ENCODE measurements around the gene PPM1F.

DNA sequence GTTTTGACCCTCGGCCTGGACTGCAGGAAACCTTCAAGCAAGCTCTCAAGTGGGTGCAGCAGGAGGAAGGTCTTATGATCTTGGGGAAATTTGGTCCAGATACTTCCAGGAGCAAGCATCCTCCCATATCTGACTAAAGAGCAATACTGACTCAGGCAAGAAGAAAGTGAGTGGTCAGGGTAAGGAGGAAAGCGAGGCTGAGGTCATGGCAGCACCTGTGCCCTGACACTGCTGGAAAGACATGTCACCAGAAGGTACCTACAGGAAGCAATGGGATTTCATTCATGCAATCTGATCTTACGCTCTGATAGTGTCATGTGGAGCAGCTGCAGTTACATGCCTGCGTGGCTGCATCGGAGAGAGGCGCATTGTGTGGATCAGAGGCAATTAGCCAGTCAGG is 36.4 kb upstream of the PPM1F start:
- TF ChIP-seq, protein P1, sequence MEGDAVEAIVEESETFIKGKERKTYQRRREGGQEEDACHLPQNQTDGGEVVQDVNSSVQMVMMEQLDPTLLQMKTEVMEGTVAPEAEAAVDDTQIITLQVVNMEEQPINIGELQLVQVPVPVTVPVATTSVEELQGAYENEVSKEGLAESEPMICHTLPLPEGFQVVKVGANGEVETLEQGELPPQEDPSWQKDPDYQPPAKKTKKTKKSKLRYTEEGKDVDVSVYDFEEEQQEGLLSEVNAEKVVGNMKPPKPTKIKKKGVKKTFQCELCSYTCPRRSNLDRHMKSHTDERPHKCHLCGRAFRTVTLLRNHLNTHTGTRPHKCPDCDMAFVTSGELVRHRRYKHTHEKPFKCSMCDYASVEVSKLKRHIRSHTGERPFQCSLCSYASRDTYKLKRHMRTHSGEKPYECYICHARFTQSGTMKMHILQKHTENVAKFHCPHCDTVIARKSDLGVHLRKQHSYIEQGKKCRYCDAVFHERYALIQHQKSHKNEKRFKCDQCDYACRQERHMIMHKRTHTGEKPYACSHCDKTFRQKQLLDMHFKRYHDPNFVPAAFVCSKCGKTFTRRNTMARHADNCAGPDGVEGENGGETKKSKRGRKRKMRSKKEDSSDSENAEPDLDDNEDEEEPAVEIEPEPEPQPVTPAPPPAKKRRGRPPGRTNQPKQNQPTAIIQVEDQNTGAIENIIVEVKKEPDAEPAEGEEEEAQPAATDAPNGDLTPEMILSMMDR (IDR thresholded peaks at IDR 0.05; ENCODE audit: low read depth, low read length, missing input control) = no peak
- TF ChIP-seq EGR1 (IDR thresholded peaks at IDR 0.05; ENCODE audit: low read depth in 2 of 2) (no peak), JUND (IDR thresholded peaks at IDR 0.05) (no peak), SP1 (IDR thresholded peaks at IDR 0.05) (no peak), GABPA (IDR thresholded peaks at IDR 0.05 in 1 of 2, conservative IDR thresholded peaks at IDR 0.05 in 1 of 2) (no peak)
- TF ChIP-seq, protein P2, sequence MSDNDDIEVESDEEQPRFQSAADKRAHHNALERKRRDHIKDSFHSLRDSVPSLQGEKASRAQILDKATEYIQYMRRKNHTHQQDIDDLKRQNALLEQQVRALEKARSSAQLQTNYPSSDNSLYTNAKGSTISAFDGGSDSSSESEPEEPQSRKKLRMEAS (IDR thresholded peaks at IDR 0.05) = no peak
- TF ChIP-seq, protein P3, sequence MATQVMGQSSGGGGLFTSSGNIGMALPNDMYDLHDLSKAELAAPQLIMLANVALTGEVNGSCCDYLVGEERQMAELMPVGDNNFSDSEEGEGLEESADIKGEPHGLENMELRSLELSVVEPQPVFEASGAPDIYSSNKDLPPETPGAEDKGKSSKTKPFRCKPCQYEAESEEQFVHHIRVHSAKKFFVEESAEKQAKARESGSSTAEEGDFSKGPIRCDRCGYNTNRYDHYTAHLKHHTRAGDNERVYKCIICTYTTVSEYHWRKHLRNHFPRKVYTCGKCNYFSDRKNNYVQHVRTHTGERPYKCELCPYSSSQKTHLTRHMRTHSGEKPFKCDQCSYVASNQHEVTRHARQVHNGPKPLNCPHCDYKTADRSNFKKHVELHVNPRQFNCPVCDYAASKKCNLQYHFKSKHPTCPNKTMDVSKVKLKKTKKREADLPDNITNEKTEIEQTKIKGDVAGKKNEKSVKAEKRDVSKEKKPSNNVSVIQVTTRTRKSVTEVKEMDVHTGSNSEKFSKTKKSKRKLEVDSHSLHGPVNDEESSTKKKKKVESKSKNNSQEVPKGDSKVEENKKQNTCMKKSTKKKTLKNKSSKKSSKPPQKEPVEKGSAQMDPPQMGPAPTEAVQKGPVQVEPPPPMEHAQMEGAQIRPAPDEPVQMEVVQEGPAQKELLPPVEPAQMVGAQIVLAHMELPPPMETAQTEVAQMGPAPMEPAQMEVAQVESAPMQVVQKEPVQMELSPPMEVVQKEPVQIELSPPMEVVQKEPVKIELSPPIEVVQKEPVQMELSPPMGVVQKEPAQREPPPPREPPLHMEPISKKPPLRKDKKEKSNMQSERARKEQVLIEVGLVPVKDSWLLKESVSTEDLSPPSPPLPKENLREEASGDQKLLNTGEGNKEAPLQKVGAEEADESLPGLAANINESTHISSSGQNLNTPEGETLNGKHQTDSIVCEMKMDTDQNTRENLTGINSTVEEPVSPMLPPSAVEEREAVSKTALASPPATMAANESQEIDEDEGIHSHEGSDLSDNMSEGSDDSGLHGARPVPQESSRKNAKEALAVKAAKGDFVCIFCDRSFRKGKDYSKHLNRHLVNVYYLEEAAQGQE (IDR thresholded peaks at IDR 0.05) = no peak

Data from liver (tissue), 3 donors.